ENCODE measurements around the gene OR5A2.
"Not testable (repeated sequence)": the region's sequence is repeated elsewhere in the genome, so short reads cannot be mapped to it uniquely, and the experiment has no call there.

Gene OR5A2

GRCh38 chr11:59426361-59427067, at the start of gene OR5A2:
TSS of gene OR5A2 (minus strand) at chr11:59426413. CDS start at chr11:59422953, 3,460 bp downstream.
- DNase-seq = no peak

GRCh38 chr11:59475176-59475575, 49.0 kb upstream of the OR5A2 start:
- no peak for DNase-seq

- no peak for DNase-seq
Observed at GRCh38 chr11:59473015-59473414, 46.8 kb upstream of the OR5A2 start, which contains the start of gene OR4D10. TSS of gene OR4D10 (plus strand) at chr11:59473315. CDS start at chr11:59477430, 4,115 bp downstream.

- DNase-seq = no peak
Observed at GRCh38 chr11:59463190-59463641, 37.0 kb upstream of the OR5A2 start.

- no peak for DNase-seq
Observed at GRCh38 chr11:59459916-59460315, 33.7 kb upstream of the OR5A2 start.

GRCh38 chr11:59456661-59457060, 30.4 kb upstream of the OR5A2 start, which contains the start of gene OR4D6:
TSS of gene OR4D6 (plus strand) at chr11:59456961. CDS start at chr11:59456961, 0 bp downstream.
- no peak for DNase-seq

- no peak for DNase-seq
Observed at GRCh38 chr11:59448484-59448883, 22.3 kb upstream of the OR5A2 start.

- DNase-seq = not testable (repeated sequence)
Observed at GRCh38 chr11:59445624-59446023, 19.4 kb upstream of the OR5A2 start.

- DNase-seq = no peak
Observed at GRCh38 chr11:59437770-59438169, 11.6 kb upstream of the OR5A2 start.

GRCh38 chr11:59436169-59436568, 10.0 kb upstream of the OR5A2 start, which contains the start of gene OR5A1:
TSS of gene OR5A1 (plus strand) at chr11:59436469. CDS start at chr11:59443169, 6,700 bp downstream.
- no peak for DNase-seq

GRCh38 chr11:59429924-59430516, 3.8 kb upstream of the OR5A2 start:
- DNase-seq = no peak

GRCh38 chr11:59427068-59427382, 812 bp upstream of the OR5A2 start:
- no peak for DNase-seq

GRCh38 chr11:59425131-59425530, 1.1 kb downstream of the OR5A2 start:
- no peak for DNase-seq

GRCh38 chr11:59423835-59424234, 2.4 kb downstream of the OR5A2 start:
- DNase-seq = no peak

GRCh38 chr11:59418156-59418555, 8.1 kb downstream of the OR5A2 start:
- DNase-seq = no peak

GRCh38 chr11:59417023-59417422, 9.2 kb downstream of the OR5A2 start:
- DNase-seq = no peak

- DNase-seq = no peak
Observed at GRCh38 chr11:59416613-59417012, 9.6 kb downstream of the OR5A2 start.

GRCh38 chr11:59415111-59415510, 11.1 kb downstream of the OR5A2 start:
- no peak for DNase-seq

GRCh38 chr11:59413646-59414045, 12.6 kb downstream of the OR5A2 start:
- DNase-seq = no peak

- DNase-seq = no peak
Observed at GRCh38 chr11:59403546-59403945, 22.7 kb downstream of the OR5A2 start.

- DNase-seq = no peak
Observed at GRCh38 chr11:59401262-59401552, 25.0 kb downstream of the OR5A2 start.

GRCh38 chr11:59400461-59401261, 25.6 kb downstream of the OR5A2 start:
- DNase-seq = no peak

- DNase-seq = no peak
Observed at GRCh38 chr11:59394186-59394585, 32.0 kb downstream of the OR5A2 start.

Measured in T1000 (cell line).